Epithelial cell of esophagus (primary cell): ENCODE measurements around the gene MFGE8.

ENCODE experiments used
- DNase-seq: peaks from one replicate; pipeline ENCODE4 v3.0.0; 2010; ENCODE audit warnings: low read depth
- H3K4me3 ChIP-seq: 2 replicates; pipeline ENCODE4 v1.5.1; 2011; ENCODE audit warnings: mild to moderate bottlenecking, low read length, control low read depth
- CTCF ChIP-seq: IDR thresholded peaks from 2 replicates; pipeline ENCODE4 v1.5.1; 2011; ENCODE audit warnings: low read depth, mild to moderate bottlenecking, low read length, control low read depth, inconsistent platforms; ENCODE audit not compliant: insufficient read depth; ENCODE audit errors: missing control alignments

Gene MFGE8

DNA sequence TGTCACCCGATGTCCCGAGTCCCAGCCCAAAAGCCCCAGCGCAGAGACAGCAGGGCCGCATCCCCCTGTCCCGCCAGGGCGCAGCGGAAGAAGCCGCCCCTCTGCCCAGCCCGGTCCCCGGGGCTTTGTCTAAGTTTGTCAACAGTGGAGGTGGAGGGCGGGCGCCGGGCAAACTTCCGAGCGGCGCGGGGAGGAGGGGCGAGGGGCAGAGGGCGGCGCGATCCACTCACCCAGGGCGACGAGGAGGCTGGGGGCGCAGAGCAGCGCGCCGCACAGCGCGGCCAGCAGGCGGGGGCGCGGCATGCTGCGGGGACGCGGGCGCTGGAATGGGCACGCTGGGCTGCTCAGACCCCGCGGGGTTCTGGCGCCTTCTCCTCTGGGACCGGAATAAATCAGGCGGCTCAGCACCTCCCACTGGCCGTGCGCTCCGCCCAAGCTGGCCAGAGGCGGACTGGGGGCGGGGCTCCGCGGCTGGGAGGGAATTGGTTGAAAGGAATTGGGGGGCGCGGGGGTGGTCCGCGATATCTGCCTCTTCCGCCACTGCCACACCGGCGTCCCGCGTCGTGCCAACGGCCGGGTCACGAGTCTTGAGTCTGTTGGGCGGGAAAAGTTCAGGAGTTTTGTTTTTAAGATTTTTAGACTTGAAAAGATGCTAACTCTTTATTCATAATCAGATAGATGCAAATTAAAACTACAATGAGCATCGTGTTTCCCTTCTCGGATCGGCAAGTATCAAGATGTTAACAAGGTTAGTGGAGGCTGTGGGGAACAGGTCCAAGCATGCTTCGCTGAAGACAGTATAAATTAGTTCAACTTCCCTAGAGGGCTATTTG, at the start of gene MFGE8:
Gene MFGE8 (minus strand): TSS at position 363 of the 833 bp plus-strand sequence. CDS start 60 bp downstream, at position 303.
- no peak for TF ChIP-seq CTCF
- peak; percentile 95 for DNase-seq
- peak within 1 kb of the TSS; percentile 63 for H3K4me3 ChIP-seq

DNA sequence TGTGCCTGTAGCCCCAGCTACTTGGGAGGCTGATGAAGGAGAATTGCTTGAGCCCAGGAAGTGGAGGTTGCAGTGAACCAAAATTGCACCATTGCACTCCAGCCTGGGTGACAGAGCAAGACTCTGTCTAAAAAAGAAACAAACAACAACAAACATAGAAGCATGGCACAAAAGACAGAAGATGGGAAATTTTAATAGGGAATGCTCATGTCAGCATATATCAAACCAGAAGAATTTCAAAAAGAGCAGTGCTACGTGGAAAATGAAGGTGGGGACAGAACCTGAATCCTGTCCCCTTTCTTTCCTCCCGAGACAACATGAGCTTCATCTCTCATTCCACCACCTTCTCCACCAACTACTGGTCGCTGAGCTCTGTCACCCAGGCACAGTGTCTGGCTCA, 46.3 kb upstream of the MFGE8 start:
- TF ChIP-seq CTCF, result no peak
- no peak overlapping the region for H3K4me3 ChIP-seq
- no peak for DNase-seq

DNA sequence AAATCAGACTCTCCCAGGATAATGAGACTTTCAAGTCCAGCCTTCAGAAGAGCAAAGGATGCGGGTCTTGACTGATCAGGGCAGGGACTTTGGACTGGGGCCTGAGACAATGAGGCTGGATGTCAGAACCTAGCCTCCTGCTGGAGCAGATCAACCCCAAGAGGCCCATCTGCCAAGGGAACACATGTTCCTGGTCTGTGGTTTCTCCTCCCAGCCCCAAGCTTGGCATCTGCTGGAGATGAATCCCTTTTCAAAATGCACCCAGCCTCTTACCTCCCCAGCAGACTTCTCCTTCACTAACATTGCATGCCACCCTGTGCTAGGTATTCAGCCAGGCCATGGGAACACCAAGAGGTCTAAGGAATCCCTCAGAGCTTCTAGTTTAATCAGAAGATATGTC, 43.7 kb upstream of the MFGE8 start:
- no peak overlapping the region for H3K4me3 ChIP-seq

GRCh38 chr15:88956263-88956662, 43.1 kb upstream of the MFGE8 start:
- H3K4me3 ChIP-seq, result no peak overlapping the region
- no peak for DNase-seq
- TF ChIP-seq CTCF, result no peak

More for the DNA sequence above, 43.7 kb upstream of the MFGE8 start:
- no peak for DNase-seq
- TF ChIP-seq CTCF, result no peak

- H3K4me3 ChIP-seq, result no peak overlapping the region
- no peak for TF ChIP-seq CTCF
- no peak for DNase-seq
Measured at GRCh38 chr15:88954431-88955277, 41.5 kb upstream of the MFGE8 start.

- H3K4me3 ChIP-seq, result no peak overlapping the region
- DNase-seq, result no peak
- TF ChIP-seq CTCF, result no peak
Measured at GRCh38 chr15:88950600-88951160, 37.5 kb upstream of the MFGE8 start.
